Activated naive CD4-positive, alpha-beta T cell treated with anti-CD3 and anti-CD28 coated beads, Interleukin-2, amount 50 U/mL, for 16 hours (primary cell): ENCODE data around the gene MDM2.

Source experiments
- DNase-seq: peaks from one replicate; pipeline ENCODE4 v3.0.0-alpha.2; 2020

Gene MDM2

GRCh38 chr12:68883151-68883550 is 75.2 kb downstream of the MDM2 start:
- DNase-seq = no peak

- DNase-seq = no peak
These were observed 76.3 kb downstream of the MDM2 start for GRCh38 chr12:68884251-68884650.

DNA sequence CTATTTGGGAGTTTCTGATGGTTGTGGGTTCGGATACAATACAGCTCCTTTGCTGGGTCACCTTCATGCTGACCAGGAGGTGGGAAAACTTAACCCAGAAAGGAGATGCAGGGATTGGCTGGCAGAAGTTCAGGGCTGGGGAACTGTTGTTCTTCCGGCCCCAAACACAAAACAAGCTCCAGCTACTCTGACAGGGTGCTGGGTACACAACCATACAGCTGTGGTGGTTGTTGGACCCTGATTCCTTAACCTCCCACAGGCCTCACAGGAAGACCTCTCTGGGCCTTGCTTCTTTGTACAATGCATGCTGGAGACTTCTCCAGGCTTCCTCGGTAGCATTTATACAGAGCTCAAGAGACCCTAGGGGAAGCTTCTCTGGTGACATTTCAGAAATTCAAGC is 77.4 kb downstream of the MDM2 start:
- DNase-seq = no peak

DNA sequence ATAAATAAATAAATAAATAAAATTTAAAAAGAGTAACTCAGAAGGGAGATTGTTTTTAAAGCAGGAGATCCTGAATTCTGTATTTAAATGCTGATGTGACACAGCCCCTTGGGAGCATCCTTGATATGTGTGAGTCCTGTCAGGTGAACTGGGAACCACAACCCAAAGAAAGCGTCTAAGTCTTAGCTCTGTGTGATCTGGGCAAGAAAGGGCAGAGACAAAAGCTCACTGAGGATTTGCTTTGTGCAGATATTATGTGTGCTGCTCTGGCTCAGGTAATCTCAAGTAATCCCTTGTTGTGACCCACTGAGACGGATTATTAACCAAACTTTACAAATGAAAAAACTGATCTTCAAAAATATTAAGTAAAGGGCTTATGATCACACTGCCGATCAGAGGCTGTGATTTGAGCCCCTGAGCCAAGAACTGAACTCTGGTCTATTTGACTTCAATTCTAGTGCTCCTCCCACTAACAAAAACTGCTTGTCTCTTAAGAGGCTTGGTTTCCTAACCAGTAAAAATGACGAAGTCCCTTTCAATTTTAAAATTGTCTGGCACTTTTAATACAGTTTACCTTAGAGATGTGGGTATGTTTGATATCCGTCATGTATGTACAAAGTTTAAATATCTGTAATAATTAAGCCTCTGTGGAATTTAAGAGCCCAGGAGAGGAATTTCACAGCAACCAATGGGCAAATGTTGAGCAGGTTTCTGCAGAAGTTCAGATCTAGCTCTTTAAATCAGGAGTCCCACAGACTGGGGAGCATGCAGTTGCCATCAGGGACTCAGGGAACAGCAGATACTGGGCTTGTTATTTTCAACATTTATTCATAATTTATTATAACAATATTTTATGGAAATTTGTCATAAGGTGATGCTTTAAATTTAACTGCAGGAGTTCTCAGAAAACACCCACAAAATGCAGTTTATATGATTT is 78.9 kb downstream of the MDM2 start:
- DNase-seq = no peak

DNA sequence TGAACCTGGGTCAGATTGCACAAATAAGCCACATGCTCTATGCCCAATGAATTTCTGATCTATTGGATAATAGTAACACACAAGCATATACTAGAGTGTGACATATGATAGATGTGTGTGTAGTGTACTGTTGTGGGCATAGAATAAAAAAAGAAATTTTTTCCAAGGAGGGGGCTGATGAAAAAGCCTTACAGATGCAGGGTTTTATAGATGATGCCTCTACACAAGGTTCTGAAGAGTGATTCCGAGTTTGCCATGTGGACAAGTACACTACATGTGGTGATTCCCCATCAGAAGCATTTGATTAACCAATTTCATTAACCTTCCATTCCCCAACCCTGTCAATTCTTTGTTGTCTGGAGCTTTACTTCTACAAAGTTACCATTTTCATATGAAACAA is 79.7 kb downstream of the MDM2 start:
- no peak for DNase-seq

DNA sequence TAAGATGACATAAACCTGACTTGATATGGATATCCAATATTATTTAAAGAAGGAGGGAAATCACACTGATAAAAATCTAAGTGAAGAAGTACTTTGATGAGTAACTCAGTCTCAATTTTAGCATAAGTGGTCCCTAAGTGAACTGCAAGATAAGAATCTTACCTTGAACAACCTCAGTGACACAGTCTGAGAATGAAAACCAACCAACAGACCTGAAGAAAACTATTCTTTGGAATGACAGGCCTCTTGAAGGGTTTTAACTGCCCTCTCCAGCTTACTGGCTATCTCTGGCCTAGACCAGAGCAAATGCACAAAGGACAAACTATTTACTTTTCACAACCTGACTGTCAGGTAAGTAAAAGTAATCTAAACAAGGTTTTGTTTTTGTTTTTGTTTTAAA is 80.3 kb downstream of the MDM2 start:
- DNase-seq = no peak

DNA sequence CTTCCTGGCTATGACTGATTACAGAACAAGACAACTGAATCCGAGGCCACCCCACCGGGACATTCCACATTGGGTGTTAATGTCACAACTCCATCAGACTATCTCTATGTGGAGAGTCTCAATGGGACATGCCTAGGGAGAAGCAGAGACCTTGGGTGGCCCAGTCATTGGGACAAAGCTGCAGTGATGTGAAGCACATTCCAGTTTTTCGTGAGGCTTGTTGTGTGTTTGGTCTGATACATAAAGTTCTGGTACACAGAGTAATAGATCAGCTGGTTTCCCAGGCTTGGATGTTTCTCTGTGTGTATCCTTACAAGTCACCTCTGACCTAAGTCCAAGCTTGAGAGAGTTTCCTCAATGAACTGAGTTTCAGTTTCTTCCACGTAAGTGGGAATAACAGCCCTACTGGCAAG is 82.7 kb downstream of the MDM2 start:
- DNase-seq = no peak

- DNase-seq = no peak
These were observed 83.2 kb downstream of the MDM2 start for GRCh38 chr12:68891141-68891540.

- no peak for DNase-seq
These were observed 85.2 kb downstream of the MDM2 start for GRCh38 chr12:68893201-68893600.

DNA sequence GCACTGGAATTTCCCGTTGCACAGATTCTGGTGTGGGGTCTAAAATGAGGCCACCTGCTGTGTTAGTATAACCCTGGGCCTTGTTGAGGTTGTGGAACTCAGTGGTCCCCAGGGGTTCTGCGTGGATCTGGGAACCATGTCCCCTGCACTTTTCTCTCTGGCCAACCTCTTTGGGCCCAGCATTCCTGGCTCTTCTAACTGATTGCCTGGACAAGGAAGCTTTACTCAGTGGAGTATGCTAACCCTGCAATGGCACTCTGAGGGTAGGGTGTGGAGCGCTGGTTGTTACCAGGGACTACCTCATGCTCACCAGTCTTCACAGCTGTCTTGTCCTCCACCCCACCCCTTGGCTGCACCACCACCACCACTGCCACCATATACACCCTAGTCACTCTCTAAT is 85.8 kb downstream of the MDM2 start:
- no peak for DNase-seq

GRCh38 chr12:68894276-68894855 is 86.4 kb downstream of the MDM2 start:
- no peak for DNase-seq

- DNase-seq = no peak
These were observed 89.0 kb downstream of the MDM2 start for GRCh38 chr12:68896881-68897540.

DNA sequence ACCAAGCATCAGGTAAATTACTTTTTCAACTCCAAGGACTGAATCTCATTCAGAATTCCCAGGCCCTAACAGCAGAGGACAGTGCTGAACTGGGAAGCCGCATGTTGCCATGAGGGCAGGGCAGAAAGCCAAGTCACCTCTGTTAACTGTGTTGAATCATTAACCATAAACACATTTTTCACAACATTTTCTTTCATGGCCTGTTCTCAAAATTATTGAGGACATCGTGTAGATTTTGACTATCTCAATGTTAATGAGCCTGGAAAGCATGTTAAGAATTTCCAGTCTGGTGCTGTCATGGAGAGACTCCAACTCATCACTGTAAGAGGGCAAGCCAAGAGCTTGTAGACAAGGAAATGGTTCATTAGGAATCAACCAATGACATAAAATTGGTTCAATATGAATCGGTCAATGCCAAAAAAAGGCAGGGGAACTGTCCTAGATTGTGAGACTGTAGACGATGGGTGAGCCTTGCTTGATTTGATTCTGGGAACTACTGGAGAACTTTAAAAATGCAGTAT is 91.3 kb downstream of the MDM2 start:
- DNase-seq = no peak

GRCh38 chr12:68900241-68900640 is 92.3 kb downstream of the MDM2 start:
- DNase-seq = no peak
